NCI-H774 (cell line): ENCODE measurements around the gene FSCB.
"Not testable (repeated sequence)": the region's sequence is repeated elsewhere in the genome, so short reads cannot be mapped to it uniquely, and the experiment has no call there.

ENCODE experiments used
- DNase-seq: peaks from one replicate; lab custom pipeline; 2025; lab: John Stamatoyannopoulos, UW

The FSCB gene

GRCh38 chr14:44507183-44507582, at the start of gene FSCB:
Gene FSCB, minus strand, starts transcription at chr14:44507283. Its CDS starts 296 bp downstream, at chr14:44506987.
- no peak for DNase-seq

- no peak for DNase-seq
These were observed 24.6 kb upstream of the FSCB start for GRCh38 chr14:44531658-44532057.

- DNase-seq: no peak
These were observed 23.4 kb upstream of the FSCB start for GRCh38 chr14:44530475-44530874.

GRCh38 chr14:44529026-44529425, 21.9 kb upstream of the FSCB start:
- no peak for DNase-seq

- no peak for DNase-seq
These were observed 21.1 kb upstream of the FSCB start for GRCh38 chr14:44528180-44528579.

- no peak for DNase-seq
These were observed 18.2 kb upstream of the FSCB start for GRCh38 chr14:44525237-44525636.

GRCh38 chr14:44515668-44516067, 8.6 kb upstream of the FSCB start:
- not testable (repeated sequence) for DNase-seq

GRCh38 chr14:44508834-44509233, 1.8 kb upstream of the FSCB start:
- no peak for DNase-seq

- no peak for DNase-seq
These were observed 1.5 kb downstream of the FSCB start for GRCh38 chr14:44505588-44505987.

GRCh38 chr14:44497148-44497547, 9.9 kb downstream of the FSCB start:
- no peak for DNase-seq

GRCh38 chr14:44494137-44494536, 12.9 kb downstream of the FSCB start:
- no peak for DNase-seq

- no peak for DNase-seq
These were observed 16.1 kb downstream of the FSCB start for GRCh38 chr14:44490966-44491365.

- no peak for DNase-seq
These were observed 29.1 kb downstream of the FSCB start for GRCh38 chr14:44477953-44478352.

- no peak for DNase-seq
These were observed 38.3 kb downstream of the FSCB start for GRCh38 chr14:44468771-44469170.

GRCh38 chr14:44463356-44464004, 43.6 kb downstream of the FSCB start:
- DNase-seq: peak; percentile 46

GRCh38 chr14:44462381-44462780, 44.7 kb downstream of the FSCB start:
- peak; percentile 57 for DNase-seq

GRCh38 chr14:44461811-44462210, 45.3 kb downstream of the FSCB start:
- DNase-seq: no peak
